Measurements from ENCODE around the gene FIBP. TPM values are rescaled to one million over a fixed set of nuclear protein-coding genes. Genes with fewer than 3 reads are reported as not detected.

The FIBP gene
- total and polyA plus RNA-seq, 8 donors, result 18.0 to 56.2 (median 25.5) TPM

- DNase-seq (peak in 3 of 6 donors; percentile 53 to 68 (median 58)), ATAC-seq (no peak), FAIRE-seq (no peak)
- WGBS, 2 donors, result 78 to 84% methylated on average over 15 of the region's 15 CpGs
- no peaks in the 10 kb centered on the region for H3K27me3 ChIP-seq
- intact Hi-C loops (cut with DNase I), result no loop called here
- H3K27ac ChIP-seq, result no peak overlapping the region
- H3K9me3 ChIP-seq, result no peaks in the 10 kb centered on the region
- TF ChIP-seq CTCF (IDR thresholded peaks at IDR 0.05), result no peak
- peaks cover 4 to 15% (median 8%) of the 10 kb centered on the region in 3 donors for H3K36me3 ChIP-seq
- H3K4me3 ChIP-seq, result no peak overlapping the region
- peaks cover 3 to 15% (median 10%) of the 10 kb centered on the region in 3 donors for H3K4me1 ChIP-seq
Observed at GRCh38 chr11:65854852-65855837, 33.1 kb downstream of the FIBP start.

- no peak overlapping the region for H3K4me3 ChIP-seq
- ATAC-seq, result no peak
- peaks cover 3 to 11% (median 10%) of the 10 kb centered on the region in 3 donors for H3K4me1 ChIP-seq
- no peak for FAIRE-seq
- no peaks in the 10 kb centered on the region for H3K27me3 ChIP-seq
- DNase-seq, result peak in 1 of 6 donors; percentile 29
- no peak overlapping the region for H3K27ac ChIP-seq
- intact Hi-C loops (cut with DNase I), result no loop called here
- no peak for TF ChIP-seq CTCF (IDR thresholded peaks at IDR 0.05)
- peaks cover 4 to 15% (median 8%) of the 10 kb centered on the region in 3 donors for H3K36me3 ChIP-seq
- H3K9me3 ChIP-seq, result no peaks in the 10 kb centered on the region
- WGBS, 2 donors, result 92 to 98% methylated on average over 4 of the region's 4 CpGs
Observed at GRCh38 chr11:65854161-65854592, 34.1 kb downstream of the FIBP start.

DNA sequence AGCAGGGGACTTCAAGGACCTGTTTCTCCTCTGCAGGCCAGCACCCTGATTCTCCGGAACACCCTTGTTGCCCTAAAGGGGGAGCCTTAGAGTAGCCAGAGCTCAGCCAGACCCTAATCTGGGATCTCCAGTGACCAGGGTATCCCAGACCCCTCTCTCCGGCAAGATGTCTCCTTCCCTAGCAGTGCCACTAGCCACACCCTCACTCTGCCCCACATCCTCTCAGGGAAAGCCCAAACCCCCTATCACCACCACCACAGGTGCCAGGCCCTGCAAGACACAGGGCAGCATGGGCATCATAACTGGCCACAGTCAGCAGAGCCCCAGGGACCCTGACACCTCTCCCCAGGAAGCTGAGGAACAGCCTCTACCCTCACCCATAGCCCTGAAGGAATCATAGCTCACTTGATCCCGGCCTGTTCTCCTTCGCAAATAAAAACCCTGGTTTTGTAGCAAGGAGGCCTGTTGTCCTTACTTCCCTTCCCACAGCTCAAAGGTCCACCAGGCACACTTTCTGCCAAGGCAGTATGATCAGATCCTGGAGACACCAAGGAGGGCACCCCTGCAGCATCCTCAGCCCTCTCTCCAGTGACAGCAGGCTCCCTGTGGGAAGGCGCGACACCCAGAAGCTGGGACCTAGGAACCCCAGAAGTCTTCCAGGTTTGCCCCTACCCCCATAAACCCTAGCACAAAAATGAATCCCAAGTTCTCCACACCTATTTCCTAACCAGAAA, 34.9 kb downstream of the FIBP start:
- Histone ChIP-seq H3K9me3 (no peaks in the 10 kb centered on the region), H3K27ac (no peak overlapping the region), H3K36me3 (peaks cover 4 to 15% (median 8%) of the 10 kb centered on the region in 3 donors), H3K27me3 (no peaks in the 10 kb centered on the region), H3K4me1 (peaks cover 3 to 11% (median 4%) of the 10 kb centered on the region in 3 donors), H3K4me3 (no peak overlapping the region)
- no peak for TF ChIP-seq CTCF (IDR thresholded peaks at IDR 0.05)
- FAIRE-seq (no peak), ATAC-seq (no peak), DNase-seq (no peak)
- WGBS, 2 donors, result 95 to 96% methylated on average over 6 of the region's 6 CpGs
- intact Hi-C loops (cut with DNase I), result no loop called here

GRCh38 chr11:65852508-65853245, 35.6 kb downstream of the FIBP start:
- Histone ChIP-seq H3K27ac (no peak overlapping the region), H3K4me3 (no peak overlapping the region), H3K4me1 (peaks cover 3 to 11% (median 4%) of the 10 kb centered on the region in 3 donors), H3K36me3 (peaks cover 4 to 15% (median 8%) of the 10 kb centered on the region in 3 donors), H3K27me3 (no peaks in the 10 kb centered on the region), H3K9me3 (no peaks in the 10 kb centered on the region)
- no peak for TF ChIP-seq CTCF (IDR thresholded peaks at IDR 0.05)
- FAIRE-seq (no peak), ATAC-seq (no peak), DNase-seq (peak in 4 of 6 donors; percentile 18 to 78 (median 45))
- intact Hi-C loops (cut with DNase I), result no loop called here
- 95 to 96% methylated on average over 31 to 33 of the region's 33 CpGs for WGBS, 2 donors
